Colon (tissue), 2 donors: ENCODE results near the gene CDC34.

Experiments
- FAIRE-seq: peaks from 2 replicates; lab custom pipeline; 2012; peaks lifted over from hg19 to GRCh38; lab: Jason Lieb, UNC
- donor health status: control.
- donor health status: control.

The CDC34 gene

GRCh38 chr19:519449-519865, 12.1 kb upstream of the CDC34 start:
- FAIRE-seq: no peak

- no peak for FAIRE-seq
These were observed 8.8 kb upstream of the CDC34 start for GRCh38 chr19:522726-523125.

- no peak for FAIRE-seq
These were observed 7.4 kb upstream of the CDC34 start for GRCh38 chr19:524062-524674.

- no peak for FAIRE-seq
These were observed 6.5 kb upstream of the CDC34 start for GRCh38 chr19:525029-525428.

- FAIRE-seq: no peak
These were observed 5.6 kb upstream of the CDC34 start for GRCh38 chr19:525857-526419.

GRCh38 chr19:530134-531008, 1.2 kb upstream of the CDC34 start:
- no peak for FAIRE-seq

- FAIRE-seq: no peak
These were observed 379 bp upstream of the CDC34 start for GRCh38 chr19:531009-531752.

- FAIRE-seq: no peak
These were observed 1.2 kb downstream of the CDC34 start for GRCh38 chr19:532561-533363.

- FAIRE-seq: no peak
These were observed 2.0 kb downstream of the CDC34 start for GRCh38 chr19:533364-534058.

GRCh38 chr19:534088-534487, 2.5 kb downstream of the CDC34 start:
- FAIRE-seq: no peak

- no peak for FAIRE-seq
These were observed 3.7 kb downstream of the CDC34 start for GRCh38 chr19:535017-535835.

- no peak for FAIRE-seq
These were observed 4.7 kb downstream of the CDC34 start for GRCh38 chr19:536031-536880.

- FAIRE-seq: no peak
These were observed 5.4 kb downstream of the CDC34 start for GRCh38 chr19:536881-537404.

- no peak for FAIRE-seq
These were observed 7.3 kb downstream of the CDC34 start for GRCh38 chr19:538641-539428.

- no peak for FAIRE-seq
These were observed 8.0 kb downstream of the CDC34 start for GRCh38 chr19:539429-540030.

- FAIRE-seq: no peak
These were observed 9.5 kb downstream of the CDC34 start for GRCh38 chr19:540867-541637.

GRCh38 chr19:541699-542098, 10.1 kb downstream of the CDC34 start:
- no peak for FAIRE-seq
